ENCODE results near the gene DCHS2.

The DCHS2 gene

GRCh38 chr4:154367659-154368058, 123.9 kb downstream of the DCHS2 start:
- peak overlapping the region; percentile 72 for H3K27ac ChIP-seq
- TF ChIP-seq ZFX (IDR thresholded peaks at IDR 0.05; ENCODE audit: borderline replicate concordance): no peak
- TF ChIP-seq, protein P1, sequence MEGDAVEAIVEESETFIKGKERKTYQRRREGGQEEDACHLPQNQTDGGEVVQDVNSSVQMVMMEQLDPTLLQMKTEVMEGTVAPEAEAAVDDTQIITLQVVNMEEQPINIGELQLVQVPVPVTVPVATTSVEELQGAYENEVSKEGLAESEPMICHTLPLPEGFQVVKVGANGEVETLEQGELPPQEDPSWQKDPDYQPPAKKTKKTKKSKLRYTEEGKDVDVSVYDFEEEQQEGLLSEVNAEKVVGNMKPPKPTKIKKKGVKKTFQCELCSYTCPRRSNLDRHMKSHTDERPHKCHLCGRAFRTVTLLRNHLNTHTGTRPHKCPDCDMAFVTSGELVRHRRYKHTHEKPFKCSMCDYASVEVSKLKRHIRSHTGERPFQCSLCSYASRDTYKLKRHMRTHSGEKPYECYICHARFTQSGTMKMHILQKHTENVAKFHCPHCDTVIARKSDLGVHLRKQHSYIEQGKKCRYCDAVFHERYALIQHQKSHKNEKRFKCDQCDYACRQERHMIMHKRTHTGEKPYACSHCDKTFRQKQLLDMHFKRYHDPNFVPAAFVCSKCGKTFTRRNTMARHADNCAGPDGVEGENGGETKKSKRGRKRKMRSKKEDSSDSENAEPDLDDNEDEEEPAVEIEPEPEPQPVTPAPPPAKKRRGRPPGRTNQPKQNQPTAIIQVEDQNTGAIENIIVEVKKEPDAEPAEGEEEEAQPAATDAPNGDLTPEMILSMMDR (IDR thresholded peaks at IDR 0.05): no peak

DNA sequence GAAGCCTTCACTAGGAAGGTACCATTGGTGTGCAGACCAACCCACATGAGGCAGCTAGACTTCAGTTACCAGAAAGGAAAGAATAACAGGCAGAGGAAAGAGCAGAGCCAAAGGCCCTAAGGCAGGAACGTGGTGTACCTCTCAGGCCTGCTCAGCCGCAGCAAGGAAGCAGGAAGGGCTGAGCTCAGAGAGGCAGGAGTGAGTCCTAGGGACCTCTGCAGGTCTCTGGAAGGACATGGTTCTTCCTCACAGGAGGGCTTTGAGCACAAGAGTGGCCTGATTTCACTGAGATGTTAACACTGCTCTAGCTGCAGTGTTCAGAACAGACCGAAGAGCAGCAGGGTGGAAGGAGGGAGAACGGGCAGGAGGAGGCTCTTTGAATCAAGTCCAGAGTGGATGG, 124.6 kb downstream of the DCHS2 start:
- TF ChIP-seq, protein P1 (IDR thresholded peaks at IDR 0.05): no peak
- H3K27ac ChIP-seq: peak overlapping the region; percentile 72

DNA sequence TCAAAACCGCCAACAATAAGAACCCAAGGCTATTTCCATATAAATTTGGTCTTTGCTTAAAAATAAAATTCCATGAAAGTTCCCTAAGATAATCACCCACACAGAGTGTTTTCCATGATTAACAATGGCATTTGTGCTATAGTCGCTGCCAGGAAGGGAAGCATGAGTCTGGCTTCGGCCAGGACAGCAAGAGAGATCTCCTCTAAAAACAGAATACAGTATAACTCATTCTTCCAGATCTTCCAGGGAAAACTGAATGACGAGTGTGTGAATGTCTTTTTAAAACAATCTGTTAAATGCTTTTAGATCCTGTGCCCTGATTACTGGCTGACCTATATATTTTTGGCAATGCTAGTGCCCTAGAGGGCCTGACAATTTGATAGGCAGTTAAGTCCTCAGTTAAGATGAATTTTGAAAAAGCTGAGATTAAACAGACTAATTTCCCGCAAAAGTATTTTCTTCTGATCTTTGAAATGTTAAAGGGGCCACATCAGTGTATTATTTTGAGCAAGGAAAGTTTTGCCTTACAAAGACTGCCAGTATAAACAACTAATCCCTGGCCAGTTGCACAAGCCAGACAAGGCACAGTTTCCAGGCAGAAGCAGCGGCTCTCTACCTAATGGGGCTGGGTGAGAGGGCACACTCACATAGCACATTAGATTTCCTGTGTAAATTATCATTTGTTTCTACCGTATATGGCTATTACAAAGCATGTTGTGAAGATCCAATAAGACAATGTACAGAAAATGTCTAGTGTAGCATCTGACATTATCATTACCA, 127.3 kb downstream of the DCHS2 start:
- H3K27ac ChIP-seq: no peak overlapping the region
- no peak for TF ChIP-seq ZFX (IDR thresholded peaks at IDR 0.05; ENCODE audit: borderline replicate concordance)
- TF ChIP-seq, protein P1 (IDR thresholded peaks at IDR 0.05): no peak

- TF ChIP-seq, protein P1 (IDR thresholded peaks at IDR 0.05): no peak
- no peak overlapping the region for H3K27ac ChIP-seq
Measured at GRCh38 chr4:154361450-154361849, 130.1 kb downstream of the DCHS2 start.

- H3K27ac ChIP-seq: no peak overlapping the region
- TF ChIP-seq, protein P1 (IDR thresholded peaks at IDR 0.05): no peak
- TF ChIP-seq ZFX (IDR thresholded peaks at IDR 0.05; ENCODE audit: borderline replicate concordance): no peak
Measured at GRCh38 chr4:154360491-154360890, 131.1 kb downstream of the DCHS2 start.

DNA sequence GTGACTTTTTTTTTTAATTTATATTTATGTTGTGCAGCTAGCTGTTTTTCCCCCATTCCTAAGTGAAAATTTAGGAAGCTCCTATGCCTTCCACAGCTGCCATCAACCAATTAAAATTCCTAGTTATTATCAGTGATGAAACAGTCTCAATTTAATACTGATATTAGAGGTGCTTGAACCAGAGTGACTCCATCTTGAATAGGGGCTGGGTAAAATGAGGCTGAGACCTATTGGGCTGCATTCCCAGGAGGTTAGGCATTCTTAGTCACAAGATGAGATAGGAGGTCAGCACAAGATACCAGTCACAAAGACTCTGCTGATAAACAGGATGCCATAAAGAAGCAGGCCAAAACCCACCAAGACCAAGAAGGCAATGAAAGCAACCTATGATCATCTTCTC, 136.7 kb downstream of the DCHS2 start:
- TF ChIP-seq ZFX (IDR thresholded peaks at IDR 0.05; ENCODE audit: borderline replicate concordance): no peak
- TF ChIP-seq, protein P1 (IDR thresholded peaks at IDR 0.05): no peak
- no peak overlapping the region for H3K27ac ChIP-seq

DNA sequence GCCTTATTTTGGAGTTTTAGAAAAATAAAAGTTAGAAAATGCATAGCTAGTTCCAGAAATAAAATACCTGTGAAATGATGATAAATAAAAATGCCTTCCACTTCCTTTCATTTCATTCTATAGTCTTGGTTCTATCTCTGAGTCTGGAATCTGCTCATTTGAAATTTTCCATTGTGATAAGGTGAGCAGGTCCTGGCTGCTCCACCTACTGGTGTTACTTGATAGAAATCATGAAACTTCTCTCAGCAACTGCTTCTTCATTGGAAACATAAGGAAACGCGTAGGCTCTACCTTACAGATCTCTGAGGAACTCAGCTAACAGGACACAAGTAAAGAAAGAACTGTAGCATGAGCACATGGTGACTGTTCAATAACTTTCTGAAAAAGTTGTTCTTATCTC, 141.8 kb downstream of the DCHS2 start:
- TF ChIP-seq, protein P1 (IDR thresholded peaks at IDR 0.05): peak; percentile 65
- no peak for TF ChIP-seq ZFX (IDR thresholded peaks at IDR 0.05; ENCODE audit: borderline replicate concordance)
- no peak overlapping the region for H3K27ac ChIP-seq
